Fibroblast of pulmonary artery (primary cell): Measurements from ENCODE around the gene CYP27B1.

Experiments
- DNase-seq: peaks from one replicate; pipeline ENCODE4 v3.0.0-alpha.2; 2010; ENCODE audit warnings: low read depth
- H3K4me3 ChIP-seq: replicated peaks from 2 replicates; pipeline ENCODE4 v1.5.1; 2011; ENCODE audit warnings: low read depth, mild to moderate bottlenecking, control low read depth, low read length, moderate library complexity
- CTCF ChIP-seq: IDR thresholded peaks from 2 replicates; pipeline ENCODE4 v1.5.1; 2011; ENCODE audit warnings: mild to moderate bottlenecking, control low read depth, low read length, inconsistent platforms; ENCODE audit errors: missing control alignments

The CYP27B1 gene, protein sequence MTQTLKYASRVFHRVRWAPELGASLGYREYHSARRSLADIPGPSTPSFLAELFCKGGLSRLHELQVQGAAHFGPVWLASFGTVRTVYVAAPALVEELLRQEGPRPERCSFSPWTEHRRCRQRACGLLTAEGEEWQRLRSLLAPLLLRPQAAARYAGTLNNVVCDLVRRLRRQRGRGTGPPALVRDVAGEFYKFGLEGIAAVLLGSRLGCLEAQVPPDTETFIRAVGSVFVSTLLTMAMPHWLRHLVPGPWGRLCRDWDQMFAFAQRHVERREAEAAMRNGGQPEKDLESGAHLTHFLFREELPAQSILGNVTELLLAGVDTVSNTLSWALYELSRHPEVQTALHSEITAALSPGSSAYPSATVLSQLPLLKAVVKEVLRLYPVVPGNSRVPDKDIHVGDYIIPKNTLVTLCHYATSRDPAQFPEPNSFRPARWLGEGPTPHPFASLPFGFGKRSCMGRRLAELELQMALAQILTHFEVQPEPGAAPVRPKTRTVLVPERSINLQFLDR

DNA sequence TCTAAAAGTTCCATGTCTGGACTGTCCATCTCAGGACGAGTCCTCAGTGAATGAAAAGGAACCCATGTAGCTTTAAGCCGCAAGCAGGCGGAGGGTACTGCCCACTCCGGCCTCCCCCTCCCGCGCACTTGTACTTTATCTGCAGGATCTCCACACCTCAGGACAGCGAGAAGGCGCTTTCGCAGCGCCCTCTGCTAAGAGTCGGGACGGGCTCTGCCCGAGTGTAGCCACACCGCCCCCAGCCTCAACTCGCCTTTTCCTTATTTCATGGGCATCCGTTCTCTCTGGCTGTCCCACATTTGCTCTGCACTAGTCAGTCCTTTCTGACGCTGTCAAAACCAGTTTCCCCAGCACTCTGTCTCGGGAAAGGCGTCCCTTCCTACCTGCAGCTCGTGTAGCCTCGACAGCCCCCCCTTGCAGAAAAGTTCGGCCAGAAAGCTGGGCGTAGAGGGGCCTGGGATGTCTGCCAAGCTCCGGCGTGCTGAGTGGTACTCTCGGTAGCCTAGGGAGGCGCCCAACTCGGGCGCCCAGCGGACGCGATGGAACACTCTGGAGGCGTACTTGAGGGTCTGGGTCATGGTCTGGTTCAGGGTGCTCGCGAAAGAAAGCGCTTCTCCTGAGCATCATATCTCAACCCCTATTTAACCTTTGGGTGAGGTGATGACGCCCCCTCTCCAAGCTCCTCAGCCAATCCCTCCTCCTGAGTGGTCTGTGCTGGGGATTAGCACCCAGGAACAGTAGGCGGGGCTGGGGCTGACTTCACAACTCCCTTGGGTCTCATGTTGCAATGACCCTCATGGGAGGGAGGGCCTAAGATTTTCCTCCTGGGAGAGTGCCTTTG lies at the start of gene CYP27B1:
CYP27B1 (minus strand) TSS at position 615 of the 841 bp plus-strand sequence; CDS start at position 578, 37 bp downstream.
- peak; percentile 47 for DNase-seq
- peak within 1 kb of the TSS; percentile 37 for H3K4me3 ChIP-seq
- no peak for TF ChIP-seq CTCF

DNA sequence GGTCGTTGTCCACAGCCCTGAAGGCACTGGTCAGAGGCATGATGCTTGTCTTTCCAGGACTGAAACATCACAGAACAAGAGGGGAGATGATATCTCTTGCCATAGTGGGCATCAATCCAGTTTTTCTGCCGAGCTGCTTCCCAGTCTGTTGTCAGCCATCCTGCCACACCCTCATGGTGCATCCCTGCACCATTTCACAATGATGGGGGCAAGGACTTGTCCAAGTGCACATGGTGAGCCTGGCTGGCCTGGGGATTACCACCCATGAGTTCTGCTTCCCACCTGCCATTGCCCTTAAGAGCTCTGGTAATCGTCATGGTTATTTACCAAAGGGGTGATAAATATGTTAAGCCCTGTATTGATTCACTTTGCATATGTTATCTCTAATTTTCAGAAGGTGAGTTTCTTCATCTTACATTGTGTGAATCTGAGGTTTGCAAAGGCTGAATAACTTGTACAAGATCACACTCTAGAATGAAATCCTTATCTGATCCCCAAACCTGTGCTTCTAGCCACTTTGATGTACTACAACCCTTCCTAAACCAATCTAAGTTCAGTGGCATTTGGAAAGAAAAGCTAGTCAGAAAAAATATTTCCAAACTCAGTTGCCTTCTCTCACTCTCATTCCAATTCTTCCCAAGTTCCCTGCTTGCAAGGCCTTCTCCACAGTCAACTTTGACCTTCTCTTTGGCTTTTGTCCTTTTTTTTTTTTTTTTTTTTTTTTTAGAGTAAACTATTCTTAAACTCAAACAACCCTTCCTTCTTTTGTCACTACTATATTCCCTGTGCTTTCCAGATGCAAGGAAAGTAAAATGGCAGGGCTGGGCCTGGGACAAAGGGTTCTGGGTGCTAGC lies 49.4 kb upstream of the CYP27B1 start:
- no peak for TF ChIP-seq CTCF
- no peak overlapping the region for H3K4me3 ChIP-seq
- no peak for DNase-seq

DNA sequence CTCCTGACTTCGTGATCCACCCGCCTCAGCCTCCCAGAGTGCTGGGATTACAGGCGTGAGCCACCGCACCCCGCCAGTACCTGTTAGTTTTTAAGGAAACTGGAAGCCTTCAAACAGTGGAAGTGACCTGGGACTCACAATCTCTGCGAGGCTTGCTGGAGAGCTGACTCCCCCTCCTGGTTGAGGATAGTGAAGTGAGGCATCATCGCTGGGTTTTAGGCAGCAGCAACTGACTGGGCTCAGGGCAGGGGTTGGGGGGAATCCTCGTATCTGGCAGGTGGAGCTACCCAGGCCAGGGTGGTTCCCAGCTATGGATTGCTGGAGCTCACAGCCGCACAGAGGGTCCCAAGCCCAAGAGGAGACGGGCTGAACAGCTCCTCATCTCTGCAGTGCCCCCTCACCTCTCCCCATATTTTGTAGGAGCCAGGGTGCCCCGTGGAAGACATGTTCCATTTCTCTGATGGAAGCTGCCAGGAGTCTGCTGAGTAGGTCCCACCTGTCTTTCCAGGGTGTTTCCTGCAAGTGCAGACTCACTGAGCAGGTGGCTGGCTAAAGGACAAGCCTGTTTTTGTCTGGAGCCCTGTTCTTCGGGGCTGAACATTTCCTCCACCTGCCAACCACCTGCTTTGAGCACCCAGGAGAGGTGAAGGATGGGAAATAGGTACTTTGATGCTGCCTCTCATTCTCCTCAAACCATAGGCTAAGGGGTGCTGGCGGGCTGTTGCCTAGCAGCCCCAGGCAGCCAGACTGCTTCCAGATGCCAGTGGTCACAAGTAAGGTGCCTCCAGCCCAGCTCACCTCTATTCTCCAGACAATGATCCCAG lies 48.5 kb upstream of the CYP27B1 start:
- TF ChIP-seq CTCF: peak; percentile 22
- no peak overlapping the region for H3K4me3 ChIP-seq
- no peak for DNase-seq

- H3K4me3 ChIP-seq: no peak overlapping the region
- DNase-seq: peak; percentile 70
- peak; percentile 28 for TF ChIP-seq CTCF
These were observed 47.3 kb upstream of the CYP27B1 start for GRCh38 chr12:57813971-57814772.

DNA sequence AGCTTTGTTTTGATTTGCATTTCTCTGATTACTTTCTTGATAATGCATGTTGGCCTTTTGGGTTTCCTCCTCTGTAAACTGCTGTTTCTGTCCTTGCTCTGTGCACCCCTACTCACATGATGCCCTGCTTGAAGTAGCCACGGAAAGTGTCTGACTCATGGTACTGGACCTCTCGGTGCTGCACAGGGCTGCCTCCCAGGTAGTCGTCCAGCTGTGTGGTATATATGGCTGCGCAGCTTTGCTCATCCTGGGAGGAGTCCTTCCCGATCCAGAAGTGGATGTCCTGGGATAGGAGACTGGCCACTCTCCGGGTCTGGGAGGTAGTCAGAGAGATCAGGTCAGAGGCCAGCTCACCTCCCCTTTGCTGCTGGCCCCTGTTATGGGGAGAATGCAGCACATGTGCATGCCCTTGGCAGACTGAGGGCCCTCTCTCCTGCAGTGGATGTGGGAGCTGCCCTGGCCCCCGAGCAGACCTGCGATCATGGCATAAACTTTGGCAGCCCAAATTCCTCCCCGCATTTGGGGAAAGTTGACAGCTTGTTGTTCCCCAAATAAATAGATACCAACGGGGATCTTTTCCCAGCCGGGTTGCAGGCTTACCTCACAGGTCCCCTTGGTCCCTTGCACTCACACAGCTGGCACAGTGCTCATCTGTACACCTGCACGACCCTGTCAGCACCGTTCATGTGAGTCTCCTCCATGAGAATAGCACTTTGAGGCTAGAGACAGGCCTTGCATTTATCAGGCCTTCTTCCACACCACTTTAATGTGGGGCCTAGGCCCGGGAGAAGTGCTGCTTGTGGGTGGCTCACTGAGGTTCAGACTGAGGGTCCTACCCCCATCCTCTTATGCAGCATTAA lies 46.5 kb upstream of the CYP27B1 start:
- TF ChIP-seq CTCF: no peak
- no peak overlapping the region for H3K4me3 ChIP-seq
- no peak for DNase-seq
